Skeletal muscle satellite cell (primary cell): ENCODE data around the gene TNRC6C.
"Not testable (repeated sequence)": the region's sequence is repeated elsewhere in the genome, so short reads cannot be mapped to it uniquely, and the experiment has no call there.

ENCODE experiments used
- H3K27me3 ChIP-seq: 2 replicates; pipeline ENCODE4 v1.7.0; 2013; ENCODE audit warnings: low read length; ENCODE audit not compliant: control insufficient read depth, insufficient read depth
- H3K36me3 ChIP-seq: 2 replicates; pipeline ENCODE4 v1.7.0; 2013; ENCODE audit warnings: mild to moderate bottlenecking, control low read depth, low read length; ENCODE audit not compliant: insufficient read depth
- H3K4me1 ChIP-seq: 2 replicates; pipeline ENCODE4 v1.7.0; 2013; ENCODE audit warnings: low read length; ENCODE audit not compliant: control insufficient read depth, insufficient read depth
- H3K4me2 ChIP-seq: 2 replicates; pipeline ENCODE4 v1.7.0; 2013; ENCODE audit warnings: mild to moderate bottlenecking, low read length
- H3K4me3 ChIP-seq: 2 replicates; pipeline ENCODE4 v1.7.0; 2013; ENCODE audit warnings: low read length
- H3K9ac ChIP-seq: 2 replicates; pipeline ENCODE4 v1.7.0; 2013; ENCODE audit warnings: mild to moderate bottlenecking, low read depth, low read length, moderate library complexity
- H3K9me3 ChIP-seq: replicated peaks from 2 replicates; pipeline ENCODE4 v1.7.0; 2013; ENCODE audit warnings: mild to moderate bottlenecking, control low read depth, low read length

Gene TNRC6C

GRCh38 chr17:77973953-77974352 lies 15.4 kb downstream of the TNRC6C start:
- Histone ChIP-seq H3K9ac (no peak overlapping the region), H3K27me3 (no peaks in the 10 kb centered on the region), H3K4me1 (no peaks in the 10 kb centered on the region), H3K4me2 (no peak overlapping the region), H3K36me3 (no peaks in the 10 kb centered on the region), H3K4me3 (no peak overlapping the region), H3K9me3 (no peaks in the 10 kb centered on the region)

GRCh38 chr17:77974396-77974795 lies 15.9 kb downstream of the TNRC6C start:
- H3K4me3 ChIP-seq = no peak overlapping the region
- H3K4me1 ChIP-seq = no peaks in the 10 kb centered on the region
- H3K4me2 ChIP-seq = no peak overlapping the region
- H3K27me3 ChIP-seq = no peaks in the 10 kb centered on the region
- no peaks in the 10 kb centered on the region for H3K9me3 ChIP-seq
- H3K36me3 ChIP-seq = no peaks in the 10 kb centered on the region
- H3K9ac ChIP-seq = no peak overlapping the region

DNA sequence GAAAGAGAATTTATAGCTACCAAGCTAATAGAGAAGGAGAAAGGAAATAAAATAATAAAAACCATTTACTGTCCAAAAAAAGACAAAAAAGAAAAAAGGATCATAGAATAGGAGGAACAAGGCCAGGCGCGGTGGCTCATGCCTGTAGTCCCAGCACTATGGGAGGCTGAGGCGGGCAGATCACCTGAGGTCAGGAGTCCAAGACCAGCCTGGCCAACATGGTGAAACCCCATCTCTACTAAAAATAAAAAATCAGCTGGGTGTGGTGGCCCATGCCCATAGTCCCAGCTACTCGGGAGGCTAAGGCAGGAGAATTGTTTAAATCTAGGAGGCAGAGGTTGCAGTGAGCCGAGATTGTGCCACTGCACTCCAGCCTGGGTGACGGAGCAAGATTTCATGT lies 23.9 kb downstream of the TNRC6C start:
- not testable (repeated sequence) for H3K27me3 ChIP-seq, H3K4me1 ChIP-seq, H3K4me3 ChIP-seq, H3K4me2 ChIP-seq, H3K9ac ChIP-seq, H3K36me3 ChIP-seq, H3K9me3 ChIP-seq

DNA sequence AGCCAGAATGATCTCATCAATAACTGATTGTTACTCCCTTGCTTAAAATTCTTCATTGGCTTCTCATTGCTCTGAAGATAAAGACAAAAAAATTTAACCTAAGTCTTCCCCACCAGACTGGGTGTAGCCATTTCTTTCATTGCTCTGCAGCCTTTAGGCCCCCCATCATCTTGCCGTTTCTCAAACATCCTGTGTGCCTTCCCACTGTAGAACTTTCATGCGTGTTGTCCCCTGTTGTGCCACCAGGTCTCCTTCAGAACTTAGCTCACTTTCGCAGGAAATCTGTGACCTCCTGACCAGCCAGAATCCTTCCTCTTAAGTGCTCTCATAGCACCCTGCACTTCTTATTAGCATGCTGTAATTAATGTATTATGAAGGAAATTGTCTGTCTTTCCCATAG lies 31.8 kb downstream of the TNRC6C start:
- H3K4me3 ChIP-seq = no peak overlapping the region

DNA sequence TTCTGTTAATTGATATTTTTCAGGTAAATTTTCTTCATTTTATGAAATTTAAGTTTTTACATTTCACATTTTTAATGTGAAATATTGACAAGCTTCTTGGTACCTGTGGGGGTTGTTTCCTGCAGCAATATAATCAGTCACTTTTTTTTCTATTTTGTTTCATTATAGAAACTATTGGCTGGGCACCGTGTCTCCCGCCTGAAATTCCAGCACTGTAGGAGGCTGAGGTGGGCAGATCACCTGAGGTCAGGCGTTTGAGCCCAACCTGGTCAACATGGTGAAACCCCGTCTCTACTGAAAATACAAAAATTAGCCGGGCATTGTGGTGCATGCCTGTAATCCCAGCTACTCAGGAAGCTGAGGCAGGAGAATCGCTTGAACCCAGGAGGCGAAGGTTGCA lies 35.2 kb downstream of the TNRC6C start:
- H3K4me3 ChIP-seq, H3K4me1 ChIP-seq, H3K36me3 ChIP-seq, H3K4me2 ChIP-seq, H3K9ac ChIP-seq, H3K9me3 ChIP-seq, H3K27me3 ChIP-seq: not testable (repeated sequence)

More for the DNA sequence above, 31.8 kb downstream of the TNRC6C start:
- Histone ChIP-seq H3K9ac (no peak overlapping the region), H3K27me3 (no peaks in the 10 kb centered on the region), H3K4me2 (no peak overlapping the region), H3K4me1 (no peaks in the 10 kb centered on the region), H3K9me3 (no peaks in the 10 kb centered on the region), H3K36me3 (no peaks in the 10 kb centered on the region)

- Histone ChIP-seq H3K36me3 (no peaks in the 10 kb centered on the region), H3K4me2 (no peak overlapping the region), H3K27me3 (no peaks in the 10 kb centered on the region), H3K9ac (no peak overlapping the region), H3K9me3 (no peaks in the 10 kb centered on the region), H3K4me1 (peaks cover 11% of the 10 kb centered on the region), H3K4me3 (no peak overlapping the region)
These were observed 36.8 kb downstream of the TNRC6C start for GRCh38 chr17:77995146-77995852.

DNA sequence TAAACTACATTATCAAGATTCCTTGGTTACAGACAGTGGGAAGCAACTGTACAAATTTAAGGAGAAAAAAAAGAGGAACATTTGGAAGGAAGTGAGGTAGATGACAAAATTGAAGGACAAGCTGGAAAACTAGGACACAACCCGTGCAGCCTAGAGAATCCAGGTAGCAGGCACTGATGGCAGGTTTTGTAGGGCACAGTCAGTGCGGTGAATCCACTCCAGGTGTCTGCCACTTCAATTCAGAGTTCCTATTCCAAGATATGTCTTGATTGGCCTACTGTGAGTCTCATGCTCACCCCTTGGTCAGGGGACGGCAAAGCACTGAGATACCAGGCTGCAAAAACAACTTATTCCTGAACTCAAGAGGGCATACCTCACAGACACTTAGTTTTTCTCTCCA lies 37.8 kb downstream of the TNRC6C start:
- H3K9me3 ChIP-seq = no peaks in the 10 kb centered on the region
- no peaks in the 10 kb centered on the region for H3K27me3 ChIP-seq
- H3K9ac ChIP-seq = no peak overlapping the region
- no peak overlapping the region for H3K4me3 ChIP-seq
- H3K4me2 ChIP-seq = no peak overlapping the region
- no peaks in the 10 kb centered on the region for H3K36me3 ChIP-seq
- H3K4me1 ChIP-seq = peaks cover 20% of the 10 kb centered on the region

DNA sequence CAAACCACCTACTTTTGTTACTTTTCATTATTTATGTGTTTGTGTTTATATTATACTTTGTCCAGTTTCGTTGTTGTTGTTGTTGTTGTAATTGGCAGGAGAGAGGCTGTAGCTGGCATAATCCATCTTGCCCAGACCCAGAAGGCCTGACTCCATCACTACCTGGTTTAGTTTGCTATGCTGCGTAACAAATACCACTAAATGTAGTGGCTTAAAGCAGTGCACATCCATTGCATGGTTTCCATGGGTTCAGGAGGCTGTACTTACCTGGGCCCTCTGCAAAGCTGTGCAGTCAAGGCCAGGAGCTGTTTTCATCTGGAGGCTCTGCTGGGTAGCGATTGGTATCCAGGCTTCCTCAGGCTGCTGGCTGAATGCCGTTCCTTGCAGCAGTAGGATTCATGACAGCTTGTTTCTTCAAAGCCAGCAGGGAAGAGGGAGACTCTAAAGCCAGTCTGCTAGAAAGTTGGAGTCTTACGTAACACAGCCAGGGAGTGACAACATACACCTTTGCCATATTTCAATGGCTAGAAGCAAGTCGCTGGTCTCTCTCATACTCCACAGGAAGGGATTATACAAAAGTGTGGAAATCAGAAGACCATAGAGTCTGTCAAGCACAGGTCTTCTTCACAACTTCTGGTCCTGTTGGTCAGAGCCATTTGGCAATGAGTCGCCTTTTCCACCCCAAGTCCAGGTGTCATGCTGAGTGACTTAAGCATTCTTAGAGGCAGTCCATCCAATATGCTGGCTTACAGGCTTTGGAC lies 41.1 kb downstream of the TNRC6C start:
- H3K36me3 ChIP-seq = no peaks in the 10 kb centered on the region
- H3K4me3 ChIP-seq = peak overlapping the region; percentile 26
- H3K4me1 ChIP-seq = peaks cover 22% of the 10 kb centered on the region
- H3K4me2 ChIP-seq = peak overlapping the region; percentile 53
- H3K27me3 ChIP-seq = no peaks in the 10 kb centered on the region
- H3K9me3 ChIP-seq = no peaks in the 10 kb centered on the region
- no peak overlapping the region for H3K9ac ChIP-seq

- H3K4me3 ChIP-seq = peak overlapping the region; percentile 26
- no peak overlapping the region for H3K9ac ChIP-seq
- H3K4me2 ChIP-seq = peak overlapping the region; percentile 53
- H3K36me3 ChIP-seq = no peaks in the 10 kb centered on the region
- H3K9me3 ChIP-seq = no peaks in the 10 kb centered on the region
- peaks cover 22% of the 10 kb centered on the region for H3K4me1 ChIP-seq
- H3K27me3 ChIP-seq = no peaks in the 10 kb centered on the region
These were observed 41.8 kb downstream of the TNRC6C start for GRCh38 chr17:78000341-78000740.

DNA sequence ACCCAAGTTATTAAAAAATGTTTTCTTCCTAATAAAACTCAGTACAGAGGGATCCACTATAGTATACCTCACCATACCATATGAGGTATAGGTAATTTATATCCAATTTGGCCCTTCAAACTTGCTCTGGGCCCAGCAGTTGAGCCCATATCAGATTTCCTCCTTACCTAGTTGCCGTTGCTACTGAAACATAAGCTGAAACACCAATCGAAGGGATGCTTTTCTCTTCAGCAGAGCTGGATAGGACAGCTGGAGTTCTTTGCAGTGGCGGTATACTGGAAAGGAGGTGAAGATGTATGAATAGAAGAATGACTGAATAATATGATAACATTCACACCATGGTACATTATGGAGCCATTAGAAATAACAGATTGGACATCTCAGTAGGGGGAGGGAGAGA lies 42.7 kb downstream of the TNRC6C start:
- no peak overlapping the region for H3K4me2 ChIP-seq
- H3K4me1 ChIP-seq = peaks cover 22% of the 10 kb centered on the region
- H3K9me3 ChIP-seq = no peaks in the 10 kb centered on the region
- H3K9ac ChIP-seq = no peak overlapping the region
- no peak overlapping the region for H3K4me3 ChIP-seq
- no peaks in the 10 kb centered on the region for H3K36me3 ChIP-seq
- H3K27me3 ChIP-seq = no peaks in the 10 kb centered on the region

DNA sequence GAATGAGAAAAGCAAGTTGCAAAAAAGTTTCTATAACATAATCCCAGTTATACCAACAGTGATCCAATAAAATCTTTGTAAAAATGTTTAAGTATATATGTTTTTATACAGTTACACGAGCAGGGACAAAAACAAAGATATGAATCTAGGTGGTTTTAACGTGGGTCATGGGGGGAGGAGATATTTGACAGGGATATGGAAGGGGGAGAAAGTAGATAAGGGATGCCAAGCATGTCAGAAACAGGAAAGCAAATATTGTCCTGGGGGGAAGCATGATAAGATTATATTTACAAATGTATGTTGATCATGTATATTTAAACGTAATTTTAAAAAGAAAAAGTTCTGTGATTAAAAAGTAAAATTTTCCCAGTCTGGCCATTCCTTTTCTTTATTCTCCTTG lies 43.1 kb downstream of the TNRC6C start:
- Histone ChIP-seq H3K9me3 (no peaks in the 10 kb centered on the region), H3K4me3 (no peak overlapping the region), H3K27me3 (no peaks in the 10 kb centered on the region), H3K9ac (no peak overlapping the region), H3K36me3 (no peaks in the 10 kb centered on the region), H3K4me1 (peaks cover 22% of the 10 kb centered on the region), H3K4me2 (no peak overlapping the region)

GRCh38 chr17:78002166-78002565 lies 43.7 kb downstream of the TNRC6C start:
- Histone ChIP-seq H3K4me3 (no peak overlapping the region), H3K36me3 (no peaks in the 10 kb centered on the region), H3K9ac (no peak overlapping the region), H3K9me3 (no peaks in the 10 kb centered on the region), H3K27me3 (no peaks in the 10 kb centered on the region), H3K4me1 (peaks cover 22% of the 10 kb centered on the region), H3K4me2 (no peak overlapping the region)
